H1 (cell line): ENCODE results near the gene PSMD5. TPM values are rescaled to one million over a fixed set of nuclear protein-coding genes. Genes with fewer than 3 reads are reported as not detected.

Source experiments
- BRCA1 ChIP-seq: IDR thresholded peaks from 2 replicates; pipeline ENCODE4 v1.6.1; 2012; ENCODE audit warnings: low read depth, low read length, improper control_type of control experiment
- CHD1 ChIP-seq: IDR thresholded peaks from 2 replicates; pipeline ENCODE4 v1.6.1; 2012; ENCODE audit warnings: low read depth, low read length, improper control_type of control experiment
- CHD2 ChIP-seq: IDR thresholded peaks from 2 replicates; pipeline ENCODE4 v1.6.1; 2012; ENCODE audit warnings: low read length, improper control_type of control experiment
- HDAC2 ChIP-seq, 2 experiments: fragments of 300-600 bp in 1 of 2; sonication (generic) in 1 of 2; IDR thresholded peaks; 2 replicates each; pipeline ENCODE4 v1.6.1; 2011 to 2012; ENCODE audit warnings: low read depth in 2 of 2, low read length in 2 of 2, mild to moderate bottlenecking in 2 of 2, moderate library complexity in 2 of 2, borderline replicate concordance in 1 of 2, inconsistent platforms in 1 of 2
- KDM5A ChIP-seq: fragments of 200-600 bp; IDR thresholded peaks from 2 replicates; pipeline ENCODE4 v1.7.1; 2012; ENCODE audit warnings: mild to moderate bottlenecking, low read length, inconsistent platforms, mixed read lengths
- RBBP5 ChIP-seq: IDR thresholded peaks from 2 replicates; pipeline ENCODE4 v1.7.1; 2012; ENCODE audit warnings: low read depth, mild to moderate bottlenecking, inconsistent platforms, low read length, moderate library complexity, borderline replicate concordance
- polyA plus RNA-seq, 7 experiments: library from polyadenylated mRNA; depleted of rRNA in 3 of 7; stranded (reverse) in 5 of 7; unstranded in 2 of 7; fragments of >200 nt in 5 of 7; fragments of 200-250 nt in 2 of 7; gene quantifications; 1 replicate in 5 of 7; 2 replicates in 1 of 7; 4 replicates in 1 of 7; pipeline versions ENCODE4 v1.2.1 to v1.2.3, GENCODE V29; 2011 to 2013; ENCODE audit warnings: missing spikeins in 2 of 7, mixed read lengths in 2 of 7
- total RNA-seq: library from RNA; stranded (reverse); fragmentation: NEBNext Ultra II Directional; extraction: Animal tissue kit (Norgen Biotek cat#: 25700); gene quantifications from 2 replicates; pipeline ENCODE4 v1.2.1, GENCODE V29; 2021
- TF ChIP-seq, protein P1 (sequence below): fragments of 300-600 bp; sonication (generic); IDR thresholded peaks from 2 replicates; pipeline ENCODE4 v1.7.1; 2012; ENCODE audit warnings: low read length, moderate library complexity, mild to moderate bottlenecking, inconsistent platforms; ENCODE audit not compliant: insufficient replicate concordance

PSMD5 gene
- total and polyA plus RNA-seq, 2 of the 8 experiments (the other 6 are each of a cell fraction or from before 2014, with no cell fraction given): 19.2 to 30.5 TPM

DNA sequence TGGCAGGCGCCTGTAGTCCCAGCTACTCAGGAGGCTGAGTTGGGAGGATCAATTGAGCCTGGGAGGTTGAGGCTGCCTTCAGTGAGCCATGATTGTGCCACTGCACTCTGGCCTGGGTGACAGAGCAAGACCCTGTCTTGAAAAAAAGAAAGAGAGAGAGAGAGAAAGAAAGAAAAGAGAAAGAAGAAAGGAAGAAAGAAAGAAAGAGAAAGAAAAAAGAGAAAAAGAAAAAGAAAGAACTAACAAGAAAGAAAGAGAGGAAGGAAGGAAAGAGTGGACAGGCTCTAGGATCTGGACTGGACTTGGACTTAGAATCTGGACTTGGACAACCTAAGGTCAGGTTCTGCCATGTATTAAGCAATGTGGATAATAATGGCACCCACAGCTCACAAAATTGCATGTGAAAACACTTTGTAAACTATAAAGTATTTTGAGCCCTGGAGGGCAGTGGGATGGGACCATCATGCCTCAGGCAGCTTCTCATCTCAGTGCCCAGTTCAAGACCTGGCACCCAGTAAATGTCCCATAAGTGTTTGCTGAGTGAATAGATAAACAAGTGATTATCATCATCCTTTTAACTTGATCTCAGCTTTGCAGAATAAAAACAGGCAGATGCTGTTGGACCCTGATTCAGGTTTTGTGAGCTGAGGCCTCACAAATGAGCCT is 47.0 kb upstream of the PSMD5 start (continued):
- TF ChIP-seq, protein P1, sequence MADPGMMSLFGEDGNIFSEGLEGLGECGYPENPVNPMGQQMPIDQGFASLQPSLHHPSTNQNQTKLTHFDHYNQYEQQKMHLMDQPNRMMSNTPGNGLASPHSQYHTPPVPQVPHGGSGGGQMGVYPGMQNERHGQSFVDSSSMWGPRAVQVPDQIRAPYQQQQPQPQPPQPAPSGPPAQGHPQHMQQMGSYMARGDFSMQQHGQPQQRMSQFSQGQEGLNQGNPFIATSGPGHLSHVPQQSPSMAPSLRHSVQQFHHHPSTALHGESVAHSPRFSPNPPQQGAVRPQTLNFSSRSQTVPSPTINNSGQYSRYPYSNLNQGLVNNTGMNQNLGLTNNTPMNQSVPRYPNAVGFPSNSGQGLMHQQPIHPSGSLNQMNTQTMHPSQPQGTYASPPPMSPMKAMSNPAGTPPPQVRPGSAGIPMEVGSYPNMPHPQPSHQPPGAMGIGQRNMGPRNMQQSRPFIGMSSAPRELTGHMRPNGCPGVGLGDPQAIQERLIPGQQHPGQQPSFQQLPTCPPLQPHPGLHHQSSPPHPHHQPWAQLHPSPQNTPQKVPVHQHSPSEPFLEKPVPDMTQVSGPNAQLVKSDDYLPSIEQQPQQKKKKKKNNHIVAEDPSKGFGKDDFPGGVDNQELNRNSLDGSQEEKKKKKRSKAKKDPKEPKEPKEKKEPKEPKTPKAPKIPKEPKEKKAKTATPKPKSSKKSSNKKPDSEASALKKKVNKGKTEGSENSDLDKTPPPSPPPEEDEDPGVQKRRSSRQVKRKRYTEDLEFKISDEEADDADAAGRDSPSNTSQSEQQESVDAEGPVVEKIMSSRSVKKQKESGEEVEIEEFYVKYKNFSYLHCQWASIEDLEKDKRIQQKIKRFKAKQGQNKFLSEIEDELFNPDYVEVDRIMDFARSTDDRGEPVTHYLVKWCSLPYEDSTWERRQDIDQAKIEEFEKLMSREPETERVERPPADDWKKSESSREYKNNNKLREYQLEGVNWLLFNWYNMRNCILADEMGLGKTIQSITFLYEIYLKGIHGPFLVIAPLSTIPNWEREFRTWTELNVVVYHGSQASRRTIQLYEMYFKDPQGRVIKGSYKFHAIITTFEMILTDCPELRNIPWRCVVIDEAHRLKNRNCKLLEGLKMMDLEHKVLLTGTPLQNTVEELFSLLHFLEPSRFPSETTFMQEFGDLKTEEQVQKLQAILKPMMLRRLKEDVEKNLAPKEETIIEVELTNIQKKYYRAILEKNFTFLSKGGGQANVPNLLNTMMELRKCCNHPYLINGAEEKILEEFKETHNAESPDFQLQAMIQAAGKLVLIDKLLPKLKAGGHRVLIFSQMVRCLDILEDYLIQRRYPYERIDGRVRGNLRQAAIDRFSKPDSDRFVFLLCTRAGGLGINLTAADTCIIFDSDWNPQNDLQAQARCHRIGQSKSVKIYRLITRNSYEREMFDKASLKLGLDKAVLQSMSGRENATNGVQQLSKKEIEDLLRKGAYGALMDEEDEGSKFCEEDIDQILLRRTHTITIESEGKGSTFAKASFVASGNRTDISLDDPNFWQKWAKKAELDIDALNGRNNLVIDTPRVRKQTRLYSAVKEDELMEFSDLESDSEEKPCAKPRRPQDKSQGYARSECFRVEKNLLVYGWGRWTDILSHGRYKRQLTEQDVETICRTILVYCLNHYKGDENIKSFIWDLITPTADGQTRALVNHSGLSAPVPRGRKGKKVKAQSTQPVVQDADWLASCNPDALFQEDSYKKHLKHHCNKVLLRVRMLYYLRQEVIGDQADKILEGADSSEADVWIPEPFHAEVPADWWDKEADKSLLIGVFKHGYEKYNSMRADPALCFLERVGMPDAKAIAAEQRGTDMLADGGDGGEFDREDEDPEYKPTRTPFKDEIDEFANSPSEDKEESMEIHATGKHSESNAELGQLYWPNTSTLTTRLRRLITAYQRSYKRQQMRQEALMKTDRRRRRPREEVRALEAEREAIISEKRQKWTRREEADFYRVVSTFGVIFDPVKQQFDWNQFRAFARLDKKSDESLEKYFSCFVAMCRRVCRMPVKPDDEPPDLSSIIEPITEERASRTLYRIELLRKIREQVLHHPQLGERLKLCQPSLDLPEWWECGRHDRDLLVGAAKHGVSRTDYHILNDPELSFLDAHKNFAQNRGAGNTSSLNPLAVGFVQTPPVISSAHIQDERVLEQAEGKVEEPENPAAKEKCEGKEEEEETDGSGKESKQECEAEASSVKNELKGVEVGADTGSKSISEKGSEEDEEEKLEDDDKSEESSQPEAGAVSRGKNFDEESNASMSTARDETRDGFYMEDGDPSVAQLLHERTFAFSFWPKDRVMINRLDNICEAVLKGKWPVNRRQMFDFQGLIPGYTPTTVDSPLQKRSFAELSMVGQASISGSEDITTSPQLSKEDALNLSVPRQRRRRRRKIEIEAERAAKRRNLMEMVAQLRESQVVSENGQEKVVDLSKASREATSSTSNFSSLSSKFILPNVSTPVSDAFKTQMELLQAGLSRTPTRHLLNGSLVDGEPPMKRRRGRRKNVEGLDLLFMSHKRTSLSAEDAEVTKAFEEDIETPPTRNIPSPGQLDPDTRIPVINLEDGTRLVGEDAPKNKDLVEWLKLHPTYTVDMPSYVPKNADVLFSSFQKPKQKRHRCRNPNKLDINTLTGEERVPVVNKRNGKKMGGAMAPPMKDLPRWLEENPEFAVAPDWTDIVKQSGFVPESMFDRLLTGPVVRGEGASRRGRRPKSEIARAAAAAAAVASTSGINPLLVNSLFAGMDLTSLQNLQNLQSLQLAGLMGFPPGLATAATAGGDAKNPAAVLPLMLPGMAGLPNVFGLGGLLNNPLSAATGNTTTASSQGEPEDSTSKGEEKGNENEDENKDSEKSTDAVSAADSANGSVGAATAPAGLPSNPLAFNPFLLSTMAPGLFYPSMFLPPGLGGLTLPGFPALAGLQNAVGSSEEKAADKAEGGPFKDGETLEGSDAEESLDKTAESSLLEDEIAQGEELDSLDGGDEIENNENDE: no peak
- TF ChIP-seq HDAC2 (IDR thresholded peaks at IDR 0.05; ENCODE audit: borderline replicate concordance in 1 of 2, low read depth in 2 of 2, low read length in 2 of 2) (no peak), CHD2 (no peak), BRCA1 (no peak), KDM5A (no peak), CHD1 (no peak), RBBP5 (no peak)
